ENCODE results near the gene ADAMTSL3. TPM values are rescaled to one million over a fixed set of nuclear protein-coding genes. Genes with fewer than 3 reads are reported as not detected.
A peak's percentile ranks its signal among the peaks of the same experiment; 100 is the strongest.
"Not testable (repeated sequence)": the region's sequence is repeated elsewhere in the genome, so short reads cannot be mapped to it uniquely, and the experiment has no call there.

The ADAMTSL3 gene
- total RNA-seq, 1 experiment from 2014 or later, result 0.23 TPM

- no peaks in the 10 kb centered on the region for H3K9me3 ChIP-seq
- no peaks in the 10 kb centered on the region; the same call in 1 of the 2 replicates for H3K27me3 ChIP-seq
- no peak overlapping the region for H3K4me3 ChIP-seq
- no peak for DNase-seq
- H3K36me3 ChIP-seq, result no peaks in the 10 kb centered on the region
These were observed 352.5 kb downstream of the ADAMTSL3 start for GRCh38 chr15:84006421-84006820.

GRCh38 chr15:84009616-84010015 is 355.7 kb downstream of the ADAMTSL3 start:
- DNase-seq, result no peak
- H3K4me3 ChIP-seq, result no peak overlapping the region
- H3K36me3 ChIP-seq, result no peaks in the 10 kb centered on the region
- H3K9me3 ChIP-seq, result no peaks in the 10 kb centered on the region
- H3K27me3 ChIP-seq, result no peaks in the 10 kb centered on the region; the same call in 1 of the 2 replicates

- no peak for DNase-seq
- H3K4me3 ChIP-seq, result no peak overlapping the region
- no peaks in the 10 kb centered on the region for H3K9me3 ChIP-seq
- H3K27me3 ChIP-seq, result no peaks in the 10 kb centered on the region; the same call in 1 of the 2 replicates
- H3K36me3 ChIP-seq, result no peaks in the 10 kb centered on the region
These were observed 356.3 kb downstream of the ADAMTSL3 start for GRCh38 chr15:84010246-84010645.

- H3K4me3 ChIP-seq, result no peak overlapping the region
- H3K27me3 ChIP-seq, result no peaks in the 10 kb centered on the region
- DNase-seq, result no peak
- no peaks in the 10 kb centered on the region for H3K36me3 ChIP-seq
- no peaks in the 10 kb centered on the region for H3K9me3 ChIP-seq
These were observed 362.4 kb downstream of the ADAMTSL3 start for GRCh38 chr15:84016371-84016770.

GRCh38 chr15:84022516-84022915 is 368.6 kb downstream of the ADAMTSL3 start:
- Histone ChIP-seq H3K9me3 (no peaks in the 10 kb centered on the region), H3K4me3 (no peak overlapping the region), H3K36me3 (no peaks in the 10 kb centered on the region), H3K27me3 (no peaks in the 10 kb centered on the region)
- DNase-seq, result no peak

GRCh38 chr15:84023636-84024035 is 369.7 kb downstream of the ADAMTSL3 start:
- no peaks in the 10 kb centered on the region for H3K9me3 ChIP-seq
- DNase-seq, result peak; percentile 7

GRCh38 chr15:84033793-84034553 is 380.1 kb downstream of the ADAMTSL3 start:
- no peaks in the 10 kb centered on the region for H3K9me3 ChIP-seq
- no peak overlapping the region for H3K4me3 ChIP-seq
- no peaks in the 10 kb centered on the region; the same call in none of the 2 replicates for H3K27me3 ChIP-seq
- H3K36me3 ChIP-seq, result no peaks in the 10 kb centered on the region
- DNase-seq, result no peak

More at GRCh38 chr15:84023636-84024035, 369.7 kb downstream of the ADAMTSL3 start:
- Histone ChIP-seq H3K27me3 (no peaks in the 10 kb centered on the region), H3K4me3 (no peak overlapping the region), H3K36me3 (no peaks in the 10 kb centered on the region)

- Histone ChIP-seq H3K9me3 (no peaks in the 10 kb centered on the region), H3K27me3 (no peaks in the 10 kb centered on the region; the same call in none of the 2 replicates), H3K4me3 (no peak overlapping the region), H3K36me3 (no peaks in the 10 kb centered on the region)
- DNase-seq, result no peak
These were observed 380.9 kb downstream of the ADAMTSL3 start for GRCh38 chr15:84034578-84035398.

- DNase-seq, result no peak
- Histone ChIP-seq H3K4me3 (no peak overlapping the region), H3K9me3 (no peaks in the 10 kb centered on the region), H3K27me3 (no peaks in the 10 kb centered on the region; the same call in none of the 2 replicates), H3K36me3 (no peaks in the 10 kb centered on the region)
These were observed 381.5 kb downstream of the ADAMTSL3 start for GRCh38 chr15:84035399-84035766.

GRCh38 chr15:84037301-84037700 is 383.4 kb downstream of the ADAMTSL3 start:
- H3K4me3 ChIP-seq, result no peak overlapping the region
- H3K9me3 ChIP-seq, result no peaks in the 10 kb centered on the region
- no peak for DNase-seq
- H3K27me3 ChIP-seq, result no peaks in the 10 kb centered on the region; the same call in none of the 2 replicates
- no peaks in the 10 kb centered on the region for H3K36me3 ChIP-seq

- not testable (repeated sequence) for H3K4me3 ChIP-seq, DNase-seq, H3K36me3 ChIP-seq, H3K9me3 ChIP-seq, H3K27me3 ChIP-seq
These were observed 388.6 kb downstream of the ADAMTSL3 start for GRCh38 chr15:84042434-84043056.

GRCh38 chr15:84046064-84046637 is 392.2 kb downstream of the ADAMTSL3 start:
- no peak overlapping the region for H3K4me3 ChIP-seq
- no peaks in the 10 kb centered on the region for H3K36me3 ChIP-seq
- H3K9me3 ChIP-seq, result no peaks in the 10 kb centered on the region
- DNase-seq, result no peak
- H3K27me3 ChIP-seq, result 0 out of 2 replicates have a peak, but pooled peaks cover 2% of the 10 kb centered on the region

- H3K36me3 ChIP-seq, H3K27me3 ChIP-seq, H3K9me3 ChIP-seq, H3K4me3 ChIP-seq, DNase-seq: not testable (repeated sequence)
These were observed 395.6 kb downstream of the ADAMTSL3 start for GRCh38 chr15:84049480-84049879.

- Histone ChIP-seq H3K4me3 (no peak overlapping the region), H3K36me3 (no peaks in the 10 kb centered on the region), H3K9me3 (no peaks in the 10 kb centered on the region), H3K27me3 (0 out of 2 replicates have a peak, but pooled peaks cover 2% of the 10 kb centered on the region)
- DNase-seq, result no peak
These were observed 396.2 kb downstream of the ADAMTSL3 start for GRCh38 chr15:84050076-84050475.

GRCh38 chr15:84051146-84051545 is 397.2 kb downstream of the ADAMTSL3 start:
- H3K36me3 ChIP-seq, H3K4me3 ChIP-seq: not testable (repeated sequence)

GRCh38 chr15:84054544-84054943 is 400.6 kb downstream of the ADAMTSL3 start:
- not testable (repeated sequence) for H3K27me3 ChIP-seq, H3K36me3 ChIP-seq, H3K9me3 ChIP-seq, H3K4me3 ChIP-seq, DNase-seq

More at GRCh38 chr15:84051146-84051545, 397.2 kb downstream of the ADAMTSL3 start:
- not testable (repeated sequence) for DNase-seq, H3K9me3 ChIP-seq, H3K27me3 ChIP-seq
